SK-N-MC (cell line): Measurements from ENCODE around the gene JPH3.

Experiments
- EZH2 ChIP-seq: fragments of 200-600 bp; sonication (generic); IDR thresholded peaks from one replicate; pipeline ENCODE4 v1.6.1; 2017; ENCODE audit warnings: antibody characterized with exemption
- FOXP2 ChIP-seq: optimal IDR thresholded peaks from 2 replicates; pipeline ENCODE3; 2011; ENCODE audit warnings: mild to moderate bottlenecking, moderate library complexity; ENCODE audit not compliant: insufficient read depth; ENCODE audit errors: extremely low read length, control extremely low read depth

DNA sequence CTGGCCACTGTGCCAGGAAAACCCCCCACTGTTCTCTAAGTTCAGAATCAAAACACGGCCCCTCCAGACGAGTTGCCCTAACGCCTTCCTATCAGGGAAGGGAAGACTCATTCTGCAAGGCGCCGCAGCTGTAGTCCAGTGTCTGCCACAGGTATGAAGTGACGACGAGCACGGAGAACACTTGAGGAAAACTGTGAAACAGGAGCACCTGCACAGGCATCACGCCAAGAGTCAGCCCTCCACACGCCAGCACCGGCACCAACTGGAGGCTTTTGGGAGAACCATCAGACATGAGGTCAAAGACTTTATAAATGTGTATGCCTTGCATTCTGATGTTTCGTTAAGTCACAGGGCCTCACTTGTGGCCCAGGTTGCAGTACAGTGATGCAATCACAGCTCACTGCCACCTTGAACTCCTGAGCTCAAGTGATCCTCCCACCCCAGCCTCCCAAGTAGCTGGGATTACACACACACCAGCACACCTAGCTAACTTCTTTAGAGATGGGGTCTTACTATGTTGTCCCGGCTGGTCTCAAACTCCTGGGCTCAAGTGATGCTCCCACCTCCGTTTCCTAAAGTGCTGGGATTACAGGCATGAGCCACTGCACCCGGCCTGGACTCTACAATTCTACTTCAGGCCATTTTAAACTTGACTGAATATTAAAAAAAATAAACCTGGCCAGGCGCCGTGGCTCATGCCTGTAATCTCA lies 140.6 kb downstream of the JPH3 start:
- no peak for TF ChIP-seq EZH2
- TF ChIP-seq FOXP2, result no peak
